Sigmoid colon (tissue), 7 donors: Measurements from ENCODE around the gene OTUD1. TPM values are rescaled to one million over a fixed set of nuclear protein-coding genes. Genes with fewer than 3 reads are reported as not detected.

Source experiments
- DNase-seq: peaks from one replicate; pipeline ENCODE4 v3.0.0-alpha.2; 2019
- H3K27ac ChIP-seq, 4 donors: fragments of 200-600 bp; sonication (generic); one replicate each; pipeline ENCODE4 v1.5.1; 2016 to 2019; ENCODE audit warnings: mild to moderate bottlenecking in 1 of 4
- H3K27me3 ChIP-seq, 3 donors: fragments of 200-600 bp; sonication (generic); one replicate each; pipeline ENCODE4 v1.5.1; 2019; ENCODE audit warnings: mild to moderate bottlenecking in 1 of 3
- H3K36me3 ChIP-seq, 4 donors: fragments of 200-600 bp; sonication (generic); one replicate each; pipeline ENCODE4 v1.5.1; 2016 to 2019
- H3K4me1 ChIP-seq, 4 donors: fragments of 200-600 bp; sonication (generic); one replicate each; pipeline ENCODE4 v1.5.1; 2017 to 2019
- H3K4me3 ChIP-seq, 4 donors: fragments of 200-600 bp; sonication (generic); one replicate each; pipeline ENCODE4 v1.5.1; 2017 to 2019; ENCODE audit warnings: mild to moderate bottlenecking in 2 of 4, moderate library complexity in 1 of 4
- H3K9me3 ChIP-seq, 4 donors: fragments of 200-600 bp in 3 of 4; sonication (generic) in 3 of 4; one replicate each; pipeline versions ENCODE4 v1.5.1 to v1.6.1; 2013 to 2019
- CTCF ChIP-seq, 4 experiments: fragments of 450-650 bp in 3 of 4; fragments of 200-600 bp in 1 of 4; IDR thresholded peaks; one replicate each; pipeline ENCODE4 v1.5.1; 2016 to 2019; ENCODE audit warnings: antibody characterized with exemption in 4 of 4, mild to moderate bottlenecking in 3 of 4, moderate library complexity in 2 of 4
- EP300 ChIP-seq, 4 donors: sonication (generic); formaldehyde crosslinking; IDR thresholded peaks; one replicate each; pipeline ENCODE4 v1.6.1; 2017; ENCODE audit warnings: antibody characterized with exemption in 4 of 4
- POLR2A ChIP-seq, 2 donors: fragments of 450-650 bp; IDR thresholded peaks; one replicate each; pipeline ENCODE4 v1.6.1; 2016; ENCODE audit warnings: antibody characterized with exemption in 2 of 2, mild to moderate bottlenecking in 2 of 2, moderate library complexity in 2 of 2
- POLR2AphosphoS5 ChIP-seq, 4 donors: sonication (generic); formaldehyde crosslinking; IDR thresholded peaks; one replicate each; pipeline ENCODE4 v1.6.1; 2017; ENCODE audit warnings: antibody characterized with exemption in 4 of 4
- WGBS, 2 donors: extraction: QIAGEN DNeasy Blood & Tissue Kit; methylation state at CpG; one replicate each; pipeline ENCODE4 v1.1.7; 2013; 5-methylcytosine and 5-hydroxymethylcytosine counted together
- intact Hi-C: fragments of 100-400 bp; cut with DNase I; formaldehyde crosslinking; loops from one replicate; pipeline ENCODE4 v1.15.1; 2023
- polyA plus RNA-seq, 3 donors: library from polyadenylated mRNA; stranded (reverse); fragments of 200-250 nt; gene quantifications; one replicate each; pipeline ENCODE4 v1.2.3, GENCODE V29; 2013
- total RNA-seq, 4 donors: library from RNA; depleted of rRNA; stranded (reverse); fragments of >200 nt; gene quantifications; one replicate each; pipeline ENCODE4 v1.1.0, GENCODE V29; 2016
- donor health status: healthy with polysubstance abuse.
- donor health status: Bipolar disorder and iron deficiency.
- donor health status: healthy.

Gene OTUD1
- total and polyA plus RNA-seq, 7 donors = 6.7 to 19.2 (median 13.2) TPM

- no peaks in the 10 kb centered on the region for H3K36me3 ChIP-seq
- intact Hi-C loops = no loop called here
- no peak overlapping the region for H3K4me3 ChIP-seq
- H3K27me3 ChIP-seq = no peaks in the 10 kb centered on the region
- no peaks in the 10 kb centered on the region for H3K9me3 ChIP-seq
- H3K4me1 ChIP-seq = peaks cover 0 to 11% (median 6%) of the 10 kb centered on the region in 4 donors
- TF ChIP-seq EP300 (IDR thresholded peaks at IDR 0.05) (no peak), POLR2AphosphoS5 (IDR thresholded peaks at IDR 0.05) (no peak), POLR2A (IDR thresholded peaks at IDR 0.05) (no peak), CTCF (IDR thresholded peaks at IDR 0.05) (no peak)
- 88 to 93% methylated on average over 2 of the region's 2 CpGs for WGBS, 2 donors
- DNase-seq = no peak
- H3K27ac ChIP-seq = no peak overlapping the region
Observed at GRCh38 chr10:23396695-23397094, 42.2 kb upstream of the OTUD1 start.

GRCh38 chr10:23399701-23400144 lies 39.2 kb upstream of the OTUD1 start:
- no peak for DNase-seq
- no peak for TF ChIP-seq POLR2A (IDR thresholded peaks at IDR 0.05)
- peak in 2 of 4 donors; percentile 47 to 56 for TF ChIP-seq EP300 (IDR thresholded peaks at IDR 0.05)
- peak in 2 of 4 donors; percentile 32 to 47 for TF ChIP-seq POLR2AphosphoS5 (IDR thresholded peaks at IDR 0.05)
- TF ChIP-seq CTCF (IDR thresholded peaks at IDR 0.05) = no peak

GRCh38 chr10:23402856-23403255 lies 36.0 kb upstream of the OTUD1 start:
- H3K27me3 ChIP-seq = no peaks in the 10 kb centered on the region
- peaks cover 0 to 11% (median 6%) of the 10 kb centered on the region in 4 donors for H3K4me1 ChIP-seq
- WGBS, 2 donors = 90 to 93% methylated on average over 2 of the region's 2 CpGs
- no peak for DNase-seq
- no peaks in the 10 kb centered on the region for H3K9me3 ChIP-seq
- intact Hi-C loops = no loop called here
- no peak overlapping the region for H3K27ac ChIP-seq
- H3K4me3 ChIP-seq = no peak overlapping the region
- H3K36me3 ChIP-seq = no peaks in the 10 kb centered on the region
- TF ChIP-seq CTCF (IDR thresholded peaks at IDR 0.05) = no peak
- TF ChIP-seq EP300 (IDR thresholded peaks at IDR 0.05) = no peak
- no peak for TF ChIP-seq POLR2A (IDR thresholded peaks at IDR 0.05)
- no peak for TF ChIP-seq POLR2AphosphoS5 (IDR thresholded peaks at IDR 0.05)

More at GRCh38 chr10:23399701-23400144, 39.2 kb upstream of the OTUD1 start:
- H3K36me3 ChIP-seq = no peaks in the 10 kb centered on the region
- H3K27me3 ChIP-seq = no peaks in the 10 kb centered on the region
- no peak overlapping the region for H3K4me3 ChIP-seq
- H3K27ac ChIP-seq = peak overlapping the region in 2 of 4 donors; percentile 37 to 57
- no peaks in the 10 kb centered on the region for H3K9me3 ChIP-seq
- WGBS, 2 donors = 81 to 82% methylated on average over 7 of the region's 7 CpGs
- peaks cover 0 to 11% (median 6%) of the 10 kb centered on the region in 4 donors for H3K4me1 ChIP-seq
- intact Hi-C loops = no loop called here

GRCh38 chr10:23403278-23403677 lies 35.6 kb upstream of the OTUD1 start:
- no peak overlapping the region for H3K4me3 ChIP-seq
- no peak for DNase-seq
- no peaks in the 10 kb centered on the region for H3K27me3 ChIP-seq
- no peaks in the 10 kb centered on the region for H3K36me3 ChIP-seq
- intact Hi-C loops = no loop called here
- H3K27ac ChIP-seq = no peak overlapping the region
- TF ChIP-seq CTCF (IDR thresholded peaks at IDR 0.05) (no peak), POLR2A (IDR thresholded peaks at IDR 0.05) (no peak), POLR2AphosphoS5 (IDR thresholded peaks at IDR 0.05) (no peak), EP300 (IDR thresholded peaks at IDR 0.05) (no peak)
- WGBS, 2 donors = 79 to 82% methylated on average over 1 of the region's 1 CpG
- peaks cover 0 to 11% (median 6%) of the 10 kb centered on the region in 4 donors for H3K4me1 ChIP-seq
- no peaks in the 10 kb centered on the region for H3K9me3 ChIP-seq

- WGBS, 2 donors = 88 to 91% methylated on average over 3 of the region's 3 CpGs
- Histone ChIP-seq H3K9me3 (no peaks in the 10 kb centered on the region), H3K27ac (no peak overlapping the region), H3K27me3 (no peaks in the 10 kb centered on the region), H3K4me1 (peaks cover 0 to 11% (median 6%) of the 10 kb centered on the region in 4 donors), H3K4me3 (no peak overlapping the region), H3K36me3 (no peaks in the 10 kb centered on the region)
- intact Hi-C loops = no loop called here
- TF ChIP-seq POLR2A (IDR thresholded peaks at IDR 0.05) (no peak), CTCF (IDR thresholded peaks at IDR 0.05) (no peak), POLR2AphosphoS5 (IDR thresholded peaks at IDR 0.05) (no peak), EP300 (IDR thresholded peaks at IDR 0.05) (no peak)
- no peak for DNase-seq
Observed at GRCh38 chr10:23403719-23404118, 35.2 kb upstream of the OTUD1 start.
